K562 (cell line): ENCODE data around the gene RIN3. TPM values are rescaled to one million over a fixed set of nuclear protein-coding genes. Genes with fewer than 3 reads are reported as not detected.

Source experiments
- ATAC-seq: fragments of 200-7000 bp; cut with Tn5 transposase; 3 replicates; pipeline ENCODE4 v1.9.1; 2020; ENCODE audit warnings: moderate library complexity
- BruUV-seq: library from RNA; stranded (reverse); fragments of 400-500 nt; replicated peaks from 2 replicates; lab custom pipeline; 2021; lab: Mats Ljungman, UMichigan
- CTCF ChIA-PET: fragments of 300-600 bp; formaldehyde crosslinking; extraction: SDS; loops from one replicate; lab custom pipeline; 2021; ENCODE audit warnings: low intra/inter-chr PET ratio; lab: Yijun Ruan, JAX
- POLR2A ChIA-PET: fragments of 300-600, 350-650 bp; sonication (Branson Sonifier 250); formaldehyde crosslinking; extraction: SDS; loops from one replicate; lab custom pipeline; 2021; ENCODE audit warnings: antibody characterized with exemption, inconsistent platforms; lab: Yijun Ruan, JAX
- DNase-seq, 4 experiments: peaks; one replicate each; pipeline versions ENCODE4 v3.0.0 to v3.0.0-alpha.2; 2011 to 2018; ENCODE audit warnings: low spot score in 3 of 4, mixed read lengths in 3 of 4; ENCODE audit errors: extremely low read depth in 1 of 4
- FAIRE-seq: peaks from 2 replicates; lab custom pipeline; 2011; peaks lifted over from hg19 to GRCh38; lab: Jason Lieb, UNC
- H2AFZ ChIP-seq: 2 replicates; pipeline ENCODE4 v1.6.0; 2011; ENCODE audit warnings: low read depth, low read length, control low read depth, inconsistent platforms
- H3K27ac ChIP-seq: fragments of 200-600 bp; 3 replicates; pipeline ENCODE4 v1.8.0; 2011; ENCODE audit warnings: low read depth, mild to moderate bottlenecking, control low read depth, inconsistent platforms, low read length, moderate library complexity, mixed read lengths; ENCODE audit errors: extremely low read depth
- H3K27me3 ChIP-seq, 2 experiments: fragments of 300-600 bp in 1 of 2; 2 replicates in 1 of 2; 3 replicates in 1 of 2; pipeline versions ENCODE4 v1.6.0 to v1.8.0; 2011; ENCODE audit warnings: inconsistent platforms in 2 of 2, low read length in 2 of 2, mild to moderate bottlenecking in 1 of 2, mixed read lengths in 1 of 2, moderate library complexity in 1 of 2; ENCODE audit not compliant: control insufficient read depth in 2 of 2, insufficient read depth in 2 of 2
- H3K36me3 ChIP-seq: fragments of 300-600 bp; 3 replicates; pipeline ENCODE4 v1.8.0; 2011; ENCODE audit warnings: mild to moderate bottlenecking, low read length, inconsistent platforms; ENCODE audit not compliant: control insufficient read depth, insufficient read depth
- H3K4me1 ChIP-seq, 2 experiments: fragments of 200-600 bp in 1 of 2; replicated peaks in 1 of 2; 2 replicates in 1 of 2; 3 replicates in 1 of 2; pipeline versions ENCODE4 v1.5.1 to v1.8.0; 2011; ENCODE audit warnings: inconsistent platforms in 2 of 2, low read length in 2 of 2, mild to moderate bottlenecking in 1 of 2, mixed read lengths in 1 of 2, moderate library complexity in 1 of 2; ENCODE audit not compliant: control insufficient read depth in 2 of 2, insufficient read depth in 2 of 2
- H3K4me2 ChIP-seq: 2 replicates; pipeline ENCODE4 v1.6.1; 2011; ENCODE audit warnings: low read length, control low read depth, inconsistent platforms, mixed read lengths; ENCODE audit not compliant: insufficient read depth
- H3K4me3 ChIP-seq: fragments of 200-600 bp; sonication (generic), shearing (Covaris generic); 2 replicates; pipeline ENCODE4 v1.5.1; 2016; ENCODE audit warnings: control low read depth, inconsistent platforms
- H3K79me2 ChIP-seq: fragments of 200-600 bp; 3 replicates; pipeline ENCODE4 v1.8.0; 2011; ENCODE audit warnings: low read length, inconsistent platforms; ENCODE audit not compliant: control insufficient read depth, insufficient read depth
- H3K9ac ChIP-seq, 2 experiments: 2 replicates each; pipeline versions ENCODE4 v1.6.0 to v1.6.1; 2011; ENCODE audit warnings: low read depth in 2 of 2, low read length in 2 of 2, control low read depth in 1 of 2, inconsistent platforms in 1 of 2, mild to moderate bottlenecking in 1 of 2, mixed read lengths in 1 of 2; ENCODE audit not compliant: insufficient read depth in 1 of 2
- H3K9me1 ChIP-seq: one replicate; pipeline ENCODE4 v1.6.0; 2011; ENCODE audit warnings: inconsistent platforms, mild to moderate bottlenecking, low read length, moderate library complexity; ENCODE audit not compliant: control insufficient read depth, insufficient read depth
- H3K9me3 ChIP-seq: replicated peaks from 2 replicates; pipeline ENCODE4 v1.5.1; 2011; ENCODE audit warnings: low read depth, low read length, inconsistent platforms; ENCODE audit not compliant: control insufficient read depth, insufficient read depth
- H4K20me1 ChIP-seq: replicated peaks from 2 replicates; pipeline ENCODE4 v1.6.1; 2011; ENCODE audit warnings: low read length, inconsistent platforms, mixed read lengths; ENCODE audit not compliant: control insufficient read depth, insufficient read depth
- BMI1 ChIP-seq: fragments of 150-350 bp; IDR thresholded peaks from 2 replicates; pipeline ENCODE4 v1.6.1; 2014; ENCODE audit warnings: low read length
- TAF15 ChIP-seq: fragments of 200-400 bp; formaldehyde crosslinking; IDR thresholded peaks from 2 replicates; pipeline ENCODE4 v1.6.1; 2017; ENCODE audit warnings: mild to moderate bottlenecking, low read depth, low read length, moderate library complexity
- U2AF1 ChIP-seq: fragments of 200-400 bp; formaldehyde crosslinking; optimal IDR thresholded peaks from 2 replicates; pipeline ENCODE3; 2017; ENCODE audit warnings: mild to moderate bottlenecking, low read depth, low read length, moderate library complexity
- WGBS: fragments of 100-300 bp; shearing (Covaris generic); methylation state at CpG from one replicate; pipeline ENCODE4 v1.1.6; 2016; ENCODE audit warnings: low coverage, mixed read lengths; ENCODE audit not compliant: insufficient coverage; ENCODE audit errors: missing lambda C conversion rate; 5-methylcytosine and 5-hydroxymethylcytosine counted together
- in situ Hi-C: fragments of 300-500 bp; cut with MboI; formaldehyde crosslinking; loops from 4 replicates; pipeline ENCODE4 v1.15.0; 2018; ENCODE audit warnings: inconsistent platforms, mixed read lengths
- intact Hi-C: fragments of 100-400 bp; cut with micrococcal nuclease; formaldehyde crosslinking; loops from 2 replicates; pipeline ENCODE4 v1.14.2; 2022
- polyA plus RNA-seq, 8 experiments: library from polyadenylated mRNA; depleted of rRNA in 4 of 8; stranded (reverse) in 5 of 8; unstranded in 3 of 8; fragments of >200 nt; fragmentation: Nextera tagmentation in 2 of 8; fragmentation: Illumina TruSeq in 1 of 8; extraction: Ambion mirVana in 2 of 8; extraction: Trizol in 1 of 8; gene quantifications; 2 replicates each; pipeline versions ENCODE4 v1.2.1 to v1.2.3, GENCODE V29; 2011 to 2014; ENCODE audit warnings: inconsistent platforms in 1 of 8, missing spikeins in 1 of 8
- total RNA-seq, 7 experiments: library from RNA; depleted of rRNA in 6 of 7; stranded (reverse); fragments of >200 nt in 6 of 7; fragmentation: Illumina TruSeq in 2 of 7; extraction: Trizol in 2 of 7; gene quantifications; 2 replicates each; pipeline versions ENCODE4 v1.2.1 to v1.2.3, GENCODE V29; 2011 to 2021; ENCODE audit warnings: low replicate concordance in 1 of 7

RIN3 gene
- total and polyA plus RNA-seq, 9 of the 15 experiments (the other 6 are each of a cell fraction or from before 2014, with no cell fraction given): 0.01 to 0.49 (median 0.08) TPM; not detected in 5

- Histone ChIP-seq H3K4me2 (no peak overlapping the region), H3K4me1 (no peaks in the 10 kb centered on the region), H3K9me1 (no peaks in the 10 kb centered on the region), H3K9me3 (no peaks in the 10 kb centered on the region), H3K27me3 (peaks cover 0 to 4% of the 10 kb centered on the region in 2 experiments; a peak in 1 of 5 replicates), H4K20me1 (no peaks in the 10 kb centered on the region), H3K9ac (no peak overlapping the region), H3K79me2 (no peaks in the 10 kb centered on the region), H2AFZ (no peak overlapping the region), H3K27ac (no peak overlapping the region), H3K4me3 (no peak overlapping the region)
- DNase-seq (no peak), FAIRE-seq (no peak)
- intact Hi-C loops (no loop called here), in situ Hi-C loops (no loop called here)
- BruUV-seq: no TSS peak
- 2% methylated on average over 12 of the region's 16 CpGs for WGBS
- CTCF ChIA-PET: no interaction called here
- POLR2A ChIA-PET: no interaction called here
- no peak for TF ChIP-seq U2AF1
- TF ChIP-seq, all 486 proteins: peak for 0
- H3K36me3 ChIP-seq: no peaks in the 10 kb centered on the region
- no peak for ATAC-seq
Observed at GRCh38 chr14:92568621-92569479, 55.3 kb downstream of the RIN3 start.

GRCh38 chr14:92570674-92571262 is 57.2 kb downstream of the RIN3 start:
- no peaks in the 10 kb centered on the region for H4K20me1 ChIP-seq
- H3K9me3 ChIP-seq: no peaks in the 10 kb centered on the region
- no peak for TF ChIP-seq TAF15
- TF ChIP-seq BMI1: no peak
- TF ChIP-seq, all 486 proteins: peak for 0
- intact Hi-C loops (no loop called here), in situ Hi-C loops (no loop called here)
- CTCF ChIA-PET: no interaction called here
- no peak overlapping the region for H3K4me3 ChIP-seq
- no peaks in the 10 kb centered on the region for H3K79me2 ChIP-seq
- no TSS peak for BruUV-seq
- no peaks in the 10 kb centered on the region for H3K36me3 ChIP-seq
- 4% methylated on average over 6 of the region's 6 CpGs for WGBS
- H3K27me3 ChIP-seq: peaks cover 0 to 4% of the 10 kb centered on the region in 2 experiments; a peak in 1 of 5 replicates
- no peaks in the 10 kb centered on the region; a peak in 2 of 5 replicates for H3K4me1 ChIP-seq
- no peaks in the 10 kb centered on the region for H3K9me1 ChIP-seq
- ATAC-seq (no peak), DNase-seq (no peak), FAIRE-seq (no peak)
- no peak overlapping the region for H3K27ac ChIP-seq
- POLR2A ChIA-PET: interaction anchor here (0.7 kb wide), 1 partner anchor 218 kb away, joined by 3 read pairs; no protein-coding TSS in a partner anchor
- no peak overlapping the region for H2AFZ ChIP-seq
- no peak overlapping the region for H3K4me2 ChIP-seq
- no peak overlapping the region for H3K9ac ChIP-seq
